K562 (cell line): Measurements from ENCODE around the gene RPTOR. TPM values are rescaled to one million over a fixed set of nuclear protein-coding genes. Genes with fewer than 3 reads are reported as not detected.

ENCODE experiments used
- BRD4 ChIP-seq: fragments of 200-600 bp; sonication (generic); IDR thresholded peaks from 2 replicates; pipeline ENCODE4 v1.6.1; 2017; ENCODE audit warnings: inconsistent platforms
- LARP7 ChIP-seq: fragments of 450-650 bp; IDR thresholded peaks from 2 replicates; pipeline ENCODE4 v1.6.1; 2016
- LCOR ChIP-seq: sonication (generic); formaldehyde crosslinking; IDR thresholded peaks from 2 replicates; pipeline ENCODE4 v1.8.0; 2022; ENCODE audit warnings: mild to moderate bottlenecking, missing genetic modification reagents
- PURB ChIP-seq: sonication (generic); formaldehyde crosslinking; IDR thresholded peaks from 2 replicates; pipeline ENCODE4 v1.9.0; 2021; ENCODE audit warnings: low read depth, mild to moderate bottlenecking, missing genetic modification reagents
- TARDBP ChIP-seq: fragments of 450-650 bp; IDR thresholded peaks from 2 replicates; pipeline ENCODE4 v1.6.1; 2016
- ZNF717 ChIP-seq: fragments of 250-450 bp; sonication (Bioruptor Pico); IDR thresholded peaks from 2 replicates; pipeline ENCODE4 v1.5.0; 2021
- polyA plus RNA-seq, 8 experiments: library from polyadenylated mRNA; depleted of rRNA in 4 of 8; stranded (reverse) in 5 of 8; unstranded in 3 of 8; fragments of >200 nt; fragmentation: Nextera tagmentation in 2 of 8; fragmentation: Illumina TruSeq in 1 of 8; extraction: Ambion mirVana in 2 of 8; extraction: Trizol in 1 of 8; gene quantifications; 2 replicates each; pipeline versions ENCODE4 v1.2.1 to v1.2.3, GENCODE V29; 2011 to 2014; ENCODE audit warnings: inconsistent platforms in 1 of 8, missing spikeins in 1 of 8
- total RNA-seq, 7 experiments: library from RNA; depleted of rRNA in 6 of 7; stranded (reverse); fragments of >200 nt in 6 of 7; fragmentation: Illumina TruSeq in 2 of 7; extraction: Trizol in 2 of 7; gene quantifications; 2 replicates each; pipeline versions ENCODE4 v1.2.1 to v1.2.3, GENCODE V29; 2011 to 2021; ENCODE audit warnings: low replicate concordance in 1 of 7
- TF ChIP-seq, protein P1 (sequence below), 2 experiments: fragments of 450-650 bp; formaldehyde crosslinking in 1 of 2; IDR thresholded peaks; 2 replicates each; pipeline versions ENCODE4 v1.4.0 to v1.6.1; 2014 to 2020; ENCODE audit warnings: mild to moderate bottlenecking in 2 of 2, borderline replicate concordance in 1 of 2, low read depth in 1 of 2
- TF ChIP-seq, protein P2 (sequence below), 2 experiments: fragments of 450-650 bp in 1 of 2; sonication (generic) in 1 of 2; formaldehyde crosslinking in 1 of 2; IDR thresholded peaks; 2 replicates each; pipeline versions ENCODE4 v1.7.1 to v1.9.0; 2016 to 2022; ENCODE audit warnings: inconsistent platforms in 1 of 2, mild to moderate bottlenecking in 1 of 2, missing genetic modification reagents in 1 of 2

RPTOR gene
- total and polyA plus RNA-seq, 9 of the 15 experiments (the other 6 are each of a cell fraction or from before 2014, with no cell fraction given) = 0.24 to 54.1 (median 10.2) TPM

GRCh38 chr17:80902963-80903611 lies 358.4 kb downstream of the RPTOR start (continued):
- TF ChIP-seq, protein P1, sequence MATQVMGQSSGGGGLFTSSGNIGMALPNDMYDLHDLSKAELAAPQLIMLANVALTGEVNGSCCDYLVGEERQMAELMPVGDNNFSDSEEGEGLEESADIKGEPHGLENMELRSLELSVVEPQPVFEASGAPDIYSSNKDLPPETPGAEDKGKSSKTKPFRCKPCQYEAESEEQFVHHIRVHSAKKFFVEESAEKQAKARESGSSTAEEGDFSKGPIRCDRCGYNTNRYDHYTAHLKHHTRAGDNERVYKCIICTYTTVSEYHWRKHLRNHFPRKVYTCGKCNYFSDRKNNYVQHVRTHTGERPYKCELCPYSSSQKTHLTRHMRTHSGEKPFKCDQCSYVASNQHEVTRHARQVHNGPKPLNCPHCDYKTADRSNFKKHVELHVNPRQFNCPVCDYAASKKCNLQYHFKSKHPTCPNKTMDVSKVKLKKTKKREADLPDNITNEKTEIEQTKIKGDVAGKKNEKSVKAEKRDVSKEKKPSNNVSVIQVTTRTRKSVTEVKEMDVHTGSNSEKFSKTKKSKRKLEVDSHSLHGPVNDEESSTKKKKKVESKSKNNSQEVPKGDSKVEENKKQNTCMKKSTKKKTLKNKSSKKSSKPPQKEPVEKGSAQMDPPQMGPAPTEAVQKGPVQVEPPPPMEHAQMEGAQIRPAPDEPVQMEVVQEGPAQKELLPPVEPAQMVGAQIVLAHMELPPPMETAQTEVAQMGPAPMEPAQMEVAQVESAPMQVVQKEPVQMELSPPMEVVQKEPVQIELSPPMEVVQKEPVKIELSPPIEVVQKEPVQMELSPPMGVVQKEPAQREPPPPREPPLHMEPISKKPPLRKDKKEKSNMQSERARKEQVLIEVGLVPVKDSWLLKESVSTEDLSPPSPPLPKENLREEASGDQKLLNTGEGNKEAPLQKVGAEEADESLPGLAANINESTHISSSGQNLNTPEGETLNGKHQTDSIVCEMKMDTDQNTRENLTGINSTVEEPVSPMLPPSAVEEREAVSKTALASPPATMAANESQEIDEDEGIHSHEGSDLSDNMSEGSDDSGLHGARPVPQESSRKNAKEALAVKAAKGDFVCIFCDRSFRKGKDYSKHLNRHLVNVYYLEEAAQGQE (IDR thresholded peaks at IDR 0.05; ENCODE audit: borderline replicate concordance) = no peak
- TF ChIP-seq, protein P1 (CRISPR knock-in tag; IDR thresholded peaks at IDR 0.05; ENCODE audit: low read depth) = no peak
- TF ChIP-seq ZNF717 (CRISPR knock-in tag) (no peak), TARDBP (no peak), LCOR (no peak), BRD4 (no peak), LARP7 (no peak), PURB (CRISPR knock-in tag) (no peak)
- TF ChIP-seq, protein P2, sequence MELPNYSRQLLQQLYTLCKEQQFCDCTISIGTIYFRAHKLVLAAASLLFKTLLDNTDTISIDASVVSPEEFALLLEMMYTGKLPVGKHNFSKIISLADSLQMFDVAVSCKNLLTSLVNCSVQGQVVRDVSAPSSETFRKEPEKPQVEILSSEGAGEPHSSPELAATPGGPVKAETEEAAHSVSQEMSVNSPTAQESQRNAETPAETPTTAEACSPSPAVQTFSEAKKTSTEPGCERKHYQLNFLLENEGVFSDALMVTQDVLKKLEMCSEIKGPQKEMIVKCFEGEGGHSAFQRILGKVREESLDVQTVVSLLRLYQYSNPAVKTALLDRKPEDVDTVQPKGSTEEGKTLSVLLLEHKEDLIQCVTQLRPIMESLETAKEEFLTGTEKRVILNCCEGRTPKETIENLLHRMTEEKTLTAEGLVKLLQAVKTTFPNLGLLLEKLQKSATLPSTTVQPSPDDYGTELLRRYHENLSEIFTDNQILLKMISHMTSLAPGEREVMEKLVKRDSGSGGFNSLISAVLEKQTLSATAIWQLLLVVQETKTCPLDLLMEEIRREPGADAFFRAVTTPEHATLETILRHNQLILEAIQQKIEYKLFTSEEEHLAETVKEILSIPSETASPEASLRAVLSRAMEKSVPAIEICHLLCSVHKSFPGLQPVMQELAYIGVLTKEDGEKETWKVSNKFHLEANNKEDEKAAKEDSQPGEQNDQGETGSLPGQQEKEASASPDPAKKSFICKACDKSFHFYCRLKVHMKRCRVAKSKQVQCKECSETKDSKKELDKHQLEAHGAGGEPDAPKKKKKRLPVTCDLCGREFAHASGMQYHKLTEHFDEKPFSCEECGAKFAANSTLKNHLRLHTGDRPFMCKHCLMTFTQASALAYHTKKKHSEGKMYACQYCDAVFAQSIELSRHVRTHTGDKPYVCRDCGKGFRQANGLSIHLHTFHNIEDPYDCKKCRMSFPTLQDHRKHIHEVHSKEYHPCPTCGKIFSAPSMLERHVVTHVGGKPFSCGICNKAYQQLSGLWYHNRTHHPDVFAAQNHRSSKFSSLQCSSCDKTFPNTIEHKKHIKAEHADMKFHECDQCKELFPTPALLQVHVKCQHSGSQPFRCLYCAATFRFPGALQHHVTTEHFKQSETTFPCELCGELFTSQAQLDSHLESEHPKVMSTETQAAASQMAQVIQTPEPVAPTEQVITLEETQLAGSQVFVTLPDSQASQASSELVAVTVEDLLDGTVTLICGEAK (IDR thresholded peaks at IDR 0.05) = no peak
- TF ChIP-seq, protein P2 (CRISPR knock-in tag; IDR thresholded peaks at IDR 0.05) = no peak
